Activated CD8-positive, alpha-beta memory T cell treated with anti-CD3 and anti-CD28 coated beads for 24 hours (primary cell): ENCODE measurements around the gene TCEAL7.
"Not testable (repeated sequence)": the region's sequence is repeated elsewhere in the genome, so short reads cannot be mapped to it uniquely, and the experiment has no call there.

Experiments used
- DNase-seq: peaks from one replicate; pipeline ENCODE4 v3.0.0-alpha.2; 2020

TCEAL7 gene

GRCh38 chrX:103329991-103330390 lies at the start of gene TCEAL7:
Gene TCEAL7, plus strand, starts transcription at chrX:103330239. Its CDS starts 1,165 bp downstream, at chrX:103331404.
- DNase-seq, result no peak

GRCh38 chrX:103293118-103293517 lies 36.9 kb upstream of the TCEAL7 start:
- DNase-seq, result no peak

GRCh38 chrX:103304705-103305104 lies 25.3 kb upstream of the TCEAL7 start:
- no peak for DNase-seq

- DNase-seq, result not testable (repeated sequence)
Measured at GRCh38 chrX:103305666-103306065, 24.4 kb upstream of the TCEAL7 start.

GRCh38 chrX:103309860-103310554 lies 20.0 kb upstream of the TCEAL7 start:
- DNase-seq, result no peak

GRCh38 chrX:103310555-103311398 lies 19.3 kb upstream of the TCEAL7 start, which contains the start of gene BEX2:
Gene BEX2, minus strand, starts transcription at chrX:103310990. Its CDS starts 1,014 bp downstream, at chrX:103309976.
- peak; percentile 88 for DNase-seq

- no peak for DNase-seq
Measured at GRCh38 chrX:103311399-103311780, 18.6 kb upstream of the TCEAL7 start.

GRCh38 chrX:103330681-103331288 lies 746 bp downstream of the TCEAL7 start:
- DNase-seq, result no peak

- DNase-seq, result no peak
Measured at GRCh38 chrX:103338663-103339062, 8.6 kb downstream of the TCEAL7 start.

GRCh38 chrX:103343105-103343504 lies 13.1 kb downstream of the TCEAL7 start:
- DNase-seq, result no peak

GRCh38 chrX:103344606-103345005 lies 14.6 kb downstream of the TCEAL7 start:
- no peak for DNase-seq

- DNase-seq, result no peak
Measured at GRCh38 chrX:103347682-103348397, 17.8 kb downstream of the TCEAL7 start.

GRCh38 chrX:103356130-103356798 lies 26.2 kb downstream of the TCEAL7 start, which contains the start of gene TCEAL9:
Gene TCEAL9, plus strand, starts transcription at chrX:103356506. Its CDS starts 1,179 bp downstream, at chrX:103357685.
- no peak for DNase-seq

- DNase-seq, result no peak
Measured at GRCh38 chrX:103356858-103357257, 26.8 kb downstream of the TCEAL7 start.

GRCh38 chrX:103357871-103358270 lies 27.8 kb downstream of the TCEAL7 start:
- no peak for DNase-seq

GRCh38 chrX:103359605-103360004 lies 29.6 kb downstream of the TCEAL7 start:
- DNase-seq, result not testable (repeated sequence)

GRCh38 chrX:103360092-103360491 lies 30.1 kb downstream of the TCEAL7 start:
- DNase-seq, result no peak

GRCh38 chrX:103360916-103361315 lies 30.9 kb downstream of the TCEAL7 start:
- no peak for DNase-seq

GRCh38 chrX:103361798-103362197 lies 31.8 kb downstream of the TCEAL7 start:
- DNase-seq, result no peak

GRCh38 chrX:103362474-103362873 lies 32.4 kb downstream of the TCEAL7 start:
- no peak for DNase-seq

GRCh38 chrX:103363046-103363445 lies 33.0 kb downstream of the TCEAL7 start:
- no peak for DNase-seq

- DNase-seq, result no peak
Measured at GRCh38 chrX:103367502-103367901, 37.5 kb downstream of the TCEAL7 start.
